IMR-90 (cell line): ENCODE results near the gene STK33. TPM values are rescaled to one million over a fixed set of nuclear protein-coding genes. Genes with fewer than 3 reads are reported as not detected.

Experiments used
- ATAC-seq: fragments of 200-7000 bp; cut with Tn5 transposase; 2 replicates; pipeline ENCODE4 v1.9.1; 2020; ENCODE audit warnings: low read depth, mild to moderate bottlenecking, moderate library complexity
- BruUV-seq: library from RNA; stranded (reverse); fragments of 400-500 nt; replicated peaks from 2 replicates; lab custom pipeline; 2021; lab: Mats Ljungman, UMichigan
- CTCF ChIA-PET: fragments of 300-600 bp; formaldehyde crosslinking; extraction: SDS; loops from one replicate; lab custom pipeline; 2021; ENCODE audit warnings: antibody characterized with exemption; lab: Yijun Ruan, JAX
- POLR2A ChIA-PET: fragments of 300-600 bp; sonication (Branson Sonifier 250); formaldehyde crosslinking; loops from one replicate; lab custom pipeline; 2022; ENCODE audit warnings: antibody characterized with exemption; ENCODE audit not compliant: unreplicated experiment; lab: Charles Lee
- DNase-seq: peaks from one replicate; pipeline ENCODE4 v3.0.0; 2013
- H2AFZ ChIP-seq: replicated peaks from 2 replicates; pipeline ENCODE3; 2013; ENCODE audit warnings: low read length, mild to moderate bottlenecking; ENCODE audit not compliant: poor library complexity
- H2AK5ac ChIP-seq: 2 replicates; pipeline ENCODE4 v1.6.1; 2013; ENCODE audit warnings: low read depth, low read length, inconsistent platforms
- H2AK9ac ChIP-seq: replicated peaks from 2 replicates; pipeline ENCODE3; 2013; ENCODE audit warnings: mild to moderate bottlenecking, low read depth, low read length, moderate library complexity; ENCODE audit not compliant: poor library complexity
- H2BK120ac ChIP-seq: 2 replicates; pipeline ENCODE4 v1.6.1; 2013; ENCODE audit warnings: low read depth, low read length, inconsistent platforms
- H2BK15ac ChIP-seq: 3 replicates; pipeline ENCODE4 v1.6.1; 2013; ENCODE audit warnings: low read depth, low read length, inconsistent platforms
- H2BK20ac ChIP-seq: 2 replicates; pipeline ENCODE4 v1.6.1; 2013; ENCODE audit warnings: low read depth, mild to moderate bottlenecking, inconsistent platforms, low read length, moderate library complexity
- H2BK5ac ChIP-seq: 2 replicates; pipeline ENCODE4 v1.6.1; 2013; ENCODE audit warnings: mild to moderate bottlenecking, low read depth, low read length, inconsistent platforms; ENCODE audit not compliant: poor library complexity, severe bottlenecking
- H3K14ac ChIP-seq: replicated peaks from 2 replicates; pipeline ENCODE4 v1.6.1; 2013; ENCODE audit warnings: low read depth, low read length, inconsistent platforms
- H3K18ac ChIP-seq: 2 replicates; pipeline ENCODE4 v1.6.1; 2013; ENCODE audit warnings: low read depth, low read length, control low read depth
- H3K23ac ChIP-seq: 2 replicates; pipeline ENCODE4 v1.6.1; 2013; ENCODE audit warnings: low read depth, low read length, inconsistent platforms
- H3K27ac ChIP-seq: 2 replicates; pipeline ENCODE4 v1.5.1; 2013; ENCODE audit warnings: mild to moderate bottlenecking, control low read depth, low read length; ENCODE audit not compliant: insufficient read depth
- H3K27me3 ChIP-seq: 2 replicates; pipeline ENCODE4 v1.6.1; 2013; ENCODE audit warnings: low read length; ENCODE audit not compliant: control insufficient read depth, insufficient read depth
- H3K36me3 ChIP-seq: 2 replicates; pipeline ENCODE4 v1.6.1; 2013; ENCODE audit warnings: low read length, mixed read lengths; ENCODE audit not compliant: control insufficient read depth, insufficient read depth
- H3K4ac ChIP-seq: 2 replicates; pipeline ENCODE4 v1.6.1; 2013; ENCODE audit warnings: low read depth, low read length, inconsistent platforms
- H3K4me1 ChIP-seq: 2 replicates; pipeline ENCODE4 v1.6.1; 2013; ENCODE audit warnings: low read length, mixed read lengths; ENCODE audit not compliant: control insufficient read depth, insufficient read depth
- H3K4me2 ChIP-seq: 2 replicates; pipeline ENCODE4 v1.6.1; 2013; ENCODE audit warnings: low read depth, mild to moderate bottlenecking, control low read depth, low read length, moderate library complexity
- H3K4me3 ChIP-seq: 2 replicates; pipeline ENCODE4 v1.5.1; 2013; ENCODE audit warnings: low read depth, mild to moderate bottlenecking, control low read depth, low read length, moderate library complexity; ENCODE audit not compliant: insufficient read depth
- H3K56ac ChIP-seq: 2 replicates; pipeline ENCODE4 v1.6.1; 2013; ENCODE audit warnings: low read length, inconsistent platforms; ENCODE audit not compliant: insufficient read depth; ENCODE audit errors: extremely low read depth
- H3K79me1 ChIP-seq, 2 experiments: 2 replicates each; pipeline ENCODE4 v1.6.1; 2013; ENCODE audit warnings: low read length in 2 of 2, inconsistent platforms in 1 of 2, low read depth in 1 of 2
- H3K9ac ChIP-seq: 2 replicates; pipeline ENCODE4 v1.6.1; 2013; ENCODE audit warnings: low read depth, low read length, control low read depth
- H3K9me1 ChIP-seq: 2 replicates; pipeline ENCODE4 v1.6.1; 2013; ENCODE audit warnings: low read length, inconsistent platforms; ENCODE audit not compliant: insufficient read depth
- H3K9me3 ChIP-seq: 2 replicates; pipeline ENCODE4 v1.6.1; 2013; ENCODE audit warnings: low read length; ENCODE audit not compliant: control insufficient read depth, insufficient read depth
- H4K20me1 ChIP-seq: 2 replicates; pipeline ENCODE4 v1.6.1; 2013; ENCODE audit warnings: low read length, inconsistent platforms; ENCODE audit not compliant: insufficient read depth
- H4K5ac ChIP-seq: 2 replicates; pipeline ENCODE4 v1.6.1; 2013; ENCODE audit warnings: mild to moderate bottlenecking, low read depth, low read length, control low read depth
- H4K8ac ChIP-seq, 2 experiments: 2 replicates each; pipeline ENCODE4 v1.6.1; 2013; ENCODE audit warnings: low read depth in 2 of 2, low read length in 2 of 2, control low read depth in 1 of 2, inconsistent platforms in 1 of 2
- H4K91ac ChIP-seq: 2 replicates; pipeline ENCODE4 v1.6.1; 2013; ENCODE audit warnings: low read depth, low read length, inconsistent platforms; ENCODE audit not compliant: insufficient read depth
- BHLHE40 ChIP-seq: fragments of 150-350 bp; IDR thresholded peaks from 2 replicates; pipeline ENCODE4 v1.6.1; 2016; ENCODE audit warnings: mild to moderate bottlenecking, low read depth, low read length
- CEBPB ChIP-seq: IDR thresholded peaks from 2 replicates; pipeline ENCODE4 v1.6.1; 2012; ENCODE audit warnings: low read depth, low read length, improper control_type of control experiment
- CHD1 ChIP-seq: IDR thresholded peaks from 2 replicates; pipeline ENCODE4 v1.6.1; 2012; ENCODE audit warnings: low read depth, low read length, improper control_type of control experiment
- CTCF ChIP-seq: conservative IDR thresholded peaks from 2 replicates; pipeline ENCODE4 v1.5.1; 2012; ENCODE audit warnings: mild to moderate bottlenecking, low read depth, low read length, improper control_type of control experiment
- ELK1 ChIP-seq: fragments of 150-350 bp; IDR thresholded peaks from 2 replicates; pipeline ENCODE4 v1.6.1; 2016; ENCODE audit warnings: low read depth, mild to moderate bottlenecking, low read length, moderate library complexity, borderline replicate concordance
- FOS ChIP-seq: fragments of 150-350 bp; IDR thresholded peaks from 2 replicates; pipeline ENCODE4 v1.6.1; 2016; ENCODE audit warnings: low read depth, low read length
- MAZ ChIP-seq: IDR thresholded peaks from 2 replicates; pipeline ENCODE4 v1.6.1; 2012; ENCODE audit warnings: low read depth, mild to moderate bottlenecking, low read length, improper control_type of control experiment, moderate library complexity, borderline replicate concordance
- MXI1 ChIP-seq: IDR thresholded peaks from 2 replicates; pipeline ENCODE4 v1.6.1; 2012; ENCODE audit warnings: low read depth, mild to moderate bottlenecking, low read length, moderate library complexity, borderline replicate concordance
- POLR2A ChIP-seq: IDR thresholded peaks from 2 replicates; pipeline ENCODE4 v1.6.1; 2012; ENCODE audit warnings: mild to moderate bottlenecking, low read depth, low read length
- RAD21 ChIP-seq: IDR thresholded peaks from 2 replicates; pipeline ENCODE4 v1.6.1; 2012; ENCODE audit warnings: low read length, improper control_type of control experiment
- RFX5 ChIP-seq: IDR thresholded peaks from 2 replicates; pipeline ENCODE4 v1.8.0; 2012; ENCODE audit warnings: low read depth, mild to moderate bottlenecking, low read length, moderate library complexity
- SMC3 ChIP-seq: fragments of 150-350 bp; IDR thresholded peaks from 2 replicates; pipeline ENCODE4 v1.6.1; 2016; ENCODE audit warnings: low read depth, mild to moderate bottlenecking, antibody characterized with exemption, low read length, moderate library complexity
- USF2 ChIP-seq: fragments of 150-350 bp; IDR thresholded peaks from 2 replicates; pipeline ENCODE4 v1.6.1; 2017; ENCODE audit warnings: mild to moderate bottlenecking, antibody characterized with exemption, low read length, low read depth
- WGBS, 2 experiments: methylation state at CpG; one replicate each; pipeline versions ENCODE4 v1.1.5 to v1.1.7; 2013; ENCODE audit warnings: missing lambda C conversion rate in 2 of 2; ENCODE audit not compliant: insufficient read length in 1 of 2; ENCODE audit errors: extremely low coverage in 2 of 2; 5-methylcytosine and 5-hydroxymethylcytosine counted together
- dilution Hi-C: fragments of 300-500 bp; cut with HindIII; formaldehyde crosslinking; loops from one replicate; pipeline ENCODE4 v1.14.3; 2018; ENCODE audit warnings: low sequenced_read_pairs; ENCODE audit not compliant: unreplicated experiment
- in situ Hi-C: fragments of 300-500 bp; cut with MboI; formaldehyde crosslinking; loops from 3 replicates; pipeline ENCODE4 v1.14.3; 2019; ENCODE audit warnings: low sequenced_read_pairs, inconsistent platforms, mixed read lengths
- intact Hi-C: fragments of 100-400 bp; cut with micrococcal nuclease; formaldehyde crosslinking; loops from 2 replicates; pipeline ENCODE4 v1.10.0; 2022
- polyA plus RNA-seq, 3 experiments: library from polyadenylated mRNA; depleted of rRNA; stranded (reverse); fragments of >200 nt; gene quantifications; 2 replicates each; pipeline ENCODE4 v1.2.3, GENCODE V29; 2012; ENCODE audit warnings: low replicate concordance in 1 of 3
- total RNA-seq: library from RNA; depleted of rRNA; stranded (reverse); fragments of >200 nt; gene quantifications from 2 replicates; pipeline ENCODE4 v1.2.3, GENCODE V29; 2012

The STK33 gene
- total and polyA plus RNA-seq, 2 of the 4 experiments (the other 2 are of a cell fraction) = 2.3 to 2.6 TPM

GRCh38 chr11:8371516-8371884, 222.5 kb downstream of the STK33 start:
- Histone ChIP-seq H3K4me1 (no peaks in the 10 kb centered on the region), H2BK20ac (no peak overlapping the region), H3K9me1 (no peaks in the 10 kb centered on the region), H3K27ac (no peak overlapping the region), H2AFZ (no peak overlapping the region), H4K8ac (no peak overlapping the region), H2BK5ac (no peak overlapping the region), H3K23ac (no peak overlapping the region), H4K20me1 (no peaks in the 10 kb centered on the region), H4K5ac (no peak overlapping the region), H3K9me3 (no peaks in the 10 kb centered on the region), H3K18ac (no peak overlapping the region), H3K36me3 (no peaks in the 10 kb centered on the region), H3K4me2 (no peak overlapping the region), H3K4me3 (no peak overlapping the region), H3K79me1 (no peaks in the 10 kb centered on the region), H2AK9ac (no peak overlapping the region), H3K4ac (no peak overlapping the region), H3K14ac (no peak overlapping the region), H3K27me3 (peaks cover 3% of the 10 kb centered on the region), H3K9ac (no peak overlapping the region), H2AK5ac (no peak overlapping the region), H4K91ac (no peak overlapping the region), H3K56ac (no peak overlapping the region), H2BK120ac (no peak overlapping the region), H2BK15ac (no peak overlapping the region)
- in situ Hi-C loops = no loop called here
- ChIA-PET POLR2A (no interaction called here), CTCF (no interaction called here)
- 60% methylated on average over 1 of the region's 1 CpG; no CpG with 5 or more reads in 1 of the 2 experiments for WGBS, 2 experiments
- intact Hi-C loops = no loop called here
- DNase-seq = no peak
- no TSS peak for BruUV-seq
- no peak for ATAC-seq
- dilution Hi-C loops = no loop called here
- TF ChIP-seq CEBPB (no peak), USF2 (no peak), SMC3 (no peak), ELK1 (no peak), MAZ (no peak), FOS (no peak), MXI1 (no peak), POLR2A (no peak), RAD21 (no peak), CTCF (no peak), BHLHE40 (no peak), RFX5 (no peak), CHD1 (no peak)
